ENCODE results near the gene RAD9A. TPM values are rescaled to one million over a fixed set of nuclear protein-coding genes. Genes with fewer than 3 reads are reported as not detected.

The RAD9A gene
- polyA plus RNA-seq, 3 donors: 3.7 to 31.7 (median 3.8) TPM

DNA sequence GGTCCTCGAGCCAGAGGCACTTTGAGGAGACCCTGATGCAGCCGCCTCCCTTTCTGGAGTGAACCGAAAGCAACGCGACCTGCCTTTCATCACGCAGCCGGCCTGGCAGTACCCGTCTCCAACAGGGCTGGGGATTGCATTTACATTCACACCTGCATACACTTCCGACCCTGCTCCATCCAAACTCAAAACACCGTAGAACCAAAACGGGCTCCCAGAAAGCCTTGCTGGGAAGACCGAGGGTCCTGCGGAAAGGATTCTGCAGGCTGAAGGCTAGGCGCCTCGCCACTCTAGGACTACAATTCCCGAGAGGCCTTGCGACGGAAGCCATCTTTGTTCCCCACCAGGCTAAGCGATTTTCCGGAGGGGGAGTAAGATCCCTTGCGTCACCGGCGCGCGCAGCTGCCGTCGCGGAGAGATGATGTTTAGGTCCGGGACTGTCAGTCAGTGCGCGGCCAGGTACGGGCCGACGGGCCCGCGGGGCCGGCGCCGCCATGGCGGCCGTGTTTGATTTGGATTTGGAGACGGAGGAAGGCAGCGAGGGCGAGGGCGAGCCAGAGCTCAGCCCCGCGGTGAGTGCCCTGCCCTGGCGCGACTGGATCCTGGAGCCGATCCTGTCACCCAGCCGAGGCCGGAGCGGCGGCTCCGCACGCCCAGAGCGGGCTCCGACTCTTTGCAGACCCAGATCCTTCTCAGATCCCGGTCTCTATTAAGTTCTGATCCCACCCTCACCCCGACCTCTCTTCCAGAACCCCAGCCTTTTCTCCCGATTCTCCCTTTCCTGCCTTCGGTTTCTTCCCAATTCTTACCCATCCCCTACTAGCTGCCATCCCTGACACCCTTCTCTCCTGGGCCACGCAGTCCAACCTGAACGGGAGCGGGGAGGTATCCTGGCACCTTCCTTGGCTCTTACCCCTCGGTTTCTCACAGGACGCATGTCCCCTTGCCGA is 36.5 kb downstream of the RAD9A start, which contains the start of gene RPS6KB2:
Gene RPS6KB2 (plus strand): TSS at position 443 of the 950 bp plus-strand sequence. CDS start 52 bp downstream, at position 495.
- Histone ChIP-seq H3K9me3 (replicated peaks in 1 of 2; ENCODE audit: control insufficient read depth in 1 of 2, insufficient read depth in 1 of 2, low read length in 2 of 2) (no peaks in the 10 kb centered on the region), H4K20me1 (ENCODE audit: insufficient read depth, low read length) (peaks cover 3% of the 10 kb centered on the region), H3K27ac (ENCODE audit: low read depth in 1 of 2, low read length in 2 of 2) (peak within 1 kb of the TSS; percentile 66 to 88), H3K9ac (ENCODE audit: insufficient read depth, low read length, poor library complexity, severe bottlenecking) (peak within 1 kb of the TSS; percentile 93), H3K4me1 (ENCODE audit: control insufficient read depth in 1 of 2, insufficient read depth in 2 of 2, low read length in 2 of 2) (peaks cover 16 to 20% of the 10 kb centered on the region in 2 donors), H3K36me3 (replicated peaks in 1 of 2; ENCODE audit: control insufficient read depth in 1 of 2, insufficient read depth in 2 of 2, low read length in 2 of 2) (peaks cover 23 to 28% of the 10 kb centered on the region in 2 donors), H2AFZ (ENCODE audit: insufficient read depth, low read depth, low read length, poor library complexity, severe bottlenecking) (peak within 1 kb of the TSS; percentile 86), H3K4me2 (replicated peaks; ENCODE audit: extremely low read depth, low read length, poor library complexity, severe bottlenecking) (peak within 1 kb of the TSS; percentile 91), H3K27me3 (ENCODE audit: control insufficient read depth in 2 of 2, insufficient read depth in 2 of 2, low read length in 2 of 2) (no peaks in the 10 kb centered on the region), H3K79me2 (ENCODE audit: insufficient read depth, low read length) (peaks cover 16% of the 10 kb centered on the region), H3K4me3 (replicated peaks in 1 of 3; ENCODE audit: low read depth in 2 of 3, low read length in 3 of 3) (peak within 1 kb of the TSS; percentile 79 to 93 (median 91))
- Mint-ChIP-seq H3K4me3 (peak within 1 kb of the TSS; percentile 99 to 100), H3K27me3 (ENCODE audit: low read depth in 3 of 3) (peaks cover 0 to 3% (median 1%) of the 10 kb centered on the region in 3 donors), H3K9me3 (peaks cover 0 to 2% (median 0%) of the 10 kb centered on the region in 7 donors), H3K4me1 (peaks cover 16% of the 10 kb centered on the region), H3K36me3 (peaks cover 22 to 38% of the 10 kb centered on the region in 2 donors), H3K27ac (peak within 1 kb of the TSS; percentile 92 to 97 (median 93))
- peak; percentile 96 to 97 (median 96) for DNase-seq
- intact Hi-C loops (cut with micrococcal nuclease): loop anchor here (2.0 to 5.0 kb wide), 4 partner anchors 36 to 79 kb away; partner anchors contain the start of genes CDK2AP2 (in 1 of the 2), PITPNM1 (in 1 of the 2), RAD9A (in 1 of the 2) and TMEM134 (in 1 of the 2)
- TF ChIP-seq, protein P1, sequence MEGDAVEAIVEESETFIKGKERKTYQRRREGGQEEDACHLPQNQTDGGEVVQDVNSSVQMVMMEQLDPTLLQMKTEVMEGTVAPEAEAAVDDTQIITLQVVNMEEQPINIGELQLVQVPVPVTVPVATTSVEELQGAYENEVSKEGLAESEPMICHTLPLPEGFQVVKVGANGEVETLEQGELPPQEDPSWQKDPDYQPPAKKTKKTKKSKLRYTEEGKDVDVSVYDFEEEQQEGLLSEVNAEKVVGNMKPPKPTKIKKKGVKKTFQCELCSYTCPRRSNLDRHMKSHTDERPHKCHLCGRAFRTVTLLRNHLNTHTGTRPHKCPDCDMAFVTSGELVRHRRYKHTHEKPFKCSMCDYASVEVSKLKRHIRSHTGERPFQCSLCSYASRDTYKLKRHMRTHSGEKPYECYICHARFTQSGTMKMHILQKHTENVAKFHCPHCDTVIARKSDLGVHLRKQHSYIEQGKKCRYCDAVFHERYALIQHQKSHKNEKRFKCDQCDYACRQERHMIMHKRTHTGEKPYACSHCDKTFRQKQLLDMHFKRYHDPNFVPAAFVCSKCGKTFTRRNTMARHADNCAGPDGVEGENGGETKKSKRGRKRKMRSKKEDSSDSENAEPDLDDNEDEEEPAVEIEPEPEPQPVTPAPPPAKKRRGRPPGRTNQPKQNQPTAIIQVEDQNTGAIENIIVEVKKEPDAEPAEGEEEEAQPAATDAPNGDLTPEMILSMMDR (IDR thresholded peaks at IDR 0.05): no peak
- under 1% methylated on average over 61 of the region's 68 CpGs for WGBS (ENCODE audit: insufficient coverage)

DNA sequence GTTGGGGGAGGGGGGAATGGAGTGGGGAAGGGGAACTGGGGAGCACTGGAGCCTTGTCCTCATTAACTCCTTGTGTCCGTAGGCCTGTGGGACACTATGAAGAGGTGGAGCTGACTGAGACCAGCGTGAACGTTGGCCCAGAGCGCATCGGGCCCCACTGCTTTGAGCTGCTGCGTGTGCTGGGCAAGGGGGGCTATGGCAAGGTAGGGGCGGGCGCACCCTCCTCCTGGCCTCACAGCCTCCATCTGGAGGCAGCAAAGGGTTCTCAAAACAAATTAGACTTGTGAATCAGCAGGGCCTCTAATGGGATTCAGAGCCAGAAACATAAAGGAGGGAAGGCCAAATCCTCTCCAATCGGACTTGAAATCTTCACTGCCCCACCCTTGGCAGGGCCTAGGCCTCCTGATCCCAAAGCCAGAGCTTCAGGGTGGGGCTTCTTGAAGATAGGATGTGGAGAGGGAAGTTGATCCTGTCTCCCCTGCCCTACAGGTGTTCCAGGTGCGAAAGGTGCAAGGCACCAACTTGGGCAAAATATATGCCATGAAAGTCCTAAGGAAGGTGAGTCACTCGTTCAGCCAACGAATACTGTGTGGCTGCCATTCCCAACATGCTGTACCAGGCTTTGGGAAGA is 37.4 kb downstream of the RAD9A start:
- H2AFZ ChIP-seq (ENCODE audit: insufficient read depth, low read depth, low read length, poor library complexity, severe bottlenecking): peak overlapping the region; percentile 86
- peak overlapping the region; percentile 93 for H3K9ac ChIP-seq (ENCODE audit: insufficient read depth, low read length, poor library complexity, severe bottlenecking)
- H3K9me3 ChIP-seq (replicated peaks in 1 of 2; ENCODE audit: control insufficient read depth in 1 of 2, insufficient read depth in 1 of 2, low read length in 2 of 2): no peaks in the 10 kb centered on the region
- peaks cover 16% of the 10 kb centered on the region for H3K79me2 ChIP-seq (ENCODE audit: insufficient read depth, low read length)
- H3K4me3 ChIP-seq (replicated peaks in 1 of 3; ENCODE audit: low read depth in 2 of 3, low read length in 3 of 3): peak overlapping the region; percentile 79 to 93 (median 91)
- H3K27ac ChIP-seq (ENCODE audit: low read depth in 1 of 2, low read length in 2 of 2): peak overlapping the region; percentile 66 to 88
- Mint-ChIP-seq H3K4me1 (peaks cover 16% of the 10 kb centered on the region), H3K27me3 (ENCODE audit: low read depth in 3 of 3) (peaks cover 0 to 3% (median 0%) of the 10 kb centered on the region in 3 donors), H3K9me3 (peaks cover 0 to 2% (median 0%) of the 10 kb centered on the region in 7 donors), H3K27ac (peak overlapping the region; percentile 92 to 96 (median 93)), H3K36me3 (peaks cover 26 to 45% of the 10 kb centered on the region in 2 donors), H3K4me3 (peak overlapping the region; percentile 99 to 100)
- WGBS (ENCODE audit: insufficient coverage): 66% methylated on average over 10 of the region's 12 CpGs
- H3K36me3 ChIP-seq (replicated peaks in 1 of 2; ENCODE audit: control insufficient read depth in 1 of 2, insufficient read depth in 2 of 2, low read length in 2 of 2): peaks cover 32 to 37% of the 10 kb centered on the region in 2 donors
- DNase-seq: no peak
- TF ChIP-seq, protein P1 (IDR thresholded peaks at IDR 0.05): no peak
- peaks cover 10% of the 10 kb centered on the region for H4K20me1 ChIP-seq (ENCODE audit: insufficient read depth, low read length)
- no peaks in the 10 kb centered on the region for H3K27me3 ChIP-seq (ENCODE audit: control insufficient read depth in 2 of 2, insufficient read depth in 2 of 2, low read length in 2 of 2)
- intact Hi-C loops (cut with micrococcal nuclease): loop anchor here (2.0 to 5.0 kb wide), 4 partner anchors 36 to 78 kb away; partner anchors contain the start of genes CDK2AP2 (in 1 of the 2), PITPNM1 (in 1 of the 2), RAD9A (in 1 of the 2) and TMEM134 (in 1 of the 2)
- peak overlapping the region; percentile 91 for H3K4me2 ChIP-seq (replicated peaks; ENCODE audit: extremely low read depth, low read length, poor library complexity, severe bottlenecking)
- peaks cover 16 to 20% of the 10 kb centered on the region in 2 donors for H3K4me1 ChIP-seq (ENCODE audit: control insufficient read depth in 1 of 2, insufficient read depth in 2 of 2, low read length in 2 of 2)

Data from CD14-positive monocyte (primary cell).